Astrocyte of the cerebellum (primary cell): Measurements from ENCODE around the gene PPM1B.

Source experiments
- DNase-seq: peaks from one replicate; pipeline ENCODE4 v3.0.0-alpha.2; 2011; ENCODE audit warnings: low read depth
- H3K4me3 ChIP-seq: 2 replicates; pipeline ENCODE4 v1.5.1; 2011; ENCODE audit warnings: mild to moderate bottlenecking, low read depth, low read length, moderate library complexity
- CTCF ChIP-seq: IDR thresholded peaks from 2 replicates; pipeline ENCODE4 v1.5.1; 2012; ENCODE audit warnings: low read length, low read depth, moderate library complexity, mild to moderate bottlenecking; ENCODE audit errors: missing control alignments
- in situ Hi-C: cut with HindIII; loops from 2 replicates; pipeline ENCODE4 v1.10.0; 2017; ENCODE audit warnings: low sequenced_read_pairs

PPM1B gene

DNA sequence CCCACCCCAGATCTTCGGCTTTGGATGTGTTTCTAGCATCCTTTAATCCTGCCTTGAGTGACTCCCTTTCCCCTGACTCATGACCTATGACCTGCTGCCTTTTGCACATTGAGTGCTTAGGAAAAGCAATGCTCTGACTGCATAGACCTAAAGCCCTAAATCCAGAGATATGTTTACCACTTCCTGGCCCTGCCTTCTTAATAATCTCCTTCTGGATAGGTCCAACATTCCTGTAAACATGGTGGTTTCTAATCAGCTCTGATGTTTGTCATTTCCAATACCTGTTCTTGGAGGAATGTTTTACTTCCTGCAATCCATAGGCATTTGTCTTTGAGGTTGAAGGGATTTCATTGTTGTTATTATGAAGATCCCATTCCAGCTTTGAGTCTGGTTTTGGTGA is 108.9 kb downstream of the PPM1B start:
- in situ Hi-C loops: no loop called here
- TF ChIP-seq CTCF: no peak
- no peak overlapping the region for H3K4me3 ChIP-seq
- DNase-seq: no peak

DNA sequence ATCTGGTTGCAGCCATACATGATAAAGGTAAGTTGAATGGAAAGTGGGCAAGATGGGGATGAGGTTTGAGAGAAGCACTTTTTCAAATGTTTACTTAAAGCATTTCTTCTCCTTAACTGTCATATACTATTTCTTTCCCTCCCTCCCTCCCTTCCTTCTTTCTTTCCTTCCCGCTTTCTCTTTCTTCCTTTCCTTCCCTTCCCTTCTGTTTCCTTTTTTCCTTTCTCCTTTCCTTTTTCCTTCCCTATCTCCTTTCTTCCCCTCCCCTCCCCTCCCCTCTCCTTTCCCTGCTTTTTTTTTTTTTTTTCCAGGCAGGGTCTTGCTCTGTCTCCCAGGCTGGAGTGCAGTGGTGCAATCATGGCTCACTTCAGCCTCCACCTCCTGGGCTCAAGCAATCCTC is 112.2 kb downstream of the PPM1B start:
- no peak for TF ChIP-seq CTCF
- in situ Hi-C loops: no loop called here
- no peak for DNase-seq
- no peak overlapping the region for H3K4me3 ChIP-seq
